NCI-H2171 (cell line): Measurements from ENCODE around the gene CST8.
"Not testable (repeated sequence)": the region's sequence is repeated elsewhere in the genome, so short reads cannot be mapped to it uniquely, and the experiment has no call there.

Experiments used
- DNase-seq: peaks from one replicate; lab custom pipeline; 2025; lab: John Stamatoyannopoulos, UW

Gene CST8, protein sequence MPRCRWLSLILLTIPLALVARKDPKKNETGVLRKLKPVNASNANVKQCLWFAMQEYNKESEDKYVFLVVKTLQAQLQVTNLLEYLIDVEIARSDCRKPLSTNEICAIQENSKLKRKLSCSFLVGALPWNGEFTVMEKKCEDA

DNA sequence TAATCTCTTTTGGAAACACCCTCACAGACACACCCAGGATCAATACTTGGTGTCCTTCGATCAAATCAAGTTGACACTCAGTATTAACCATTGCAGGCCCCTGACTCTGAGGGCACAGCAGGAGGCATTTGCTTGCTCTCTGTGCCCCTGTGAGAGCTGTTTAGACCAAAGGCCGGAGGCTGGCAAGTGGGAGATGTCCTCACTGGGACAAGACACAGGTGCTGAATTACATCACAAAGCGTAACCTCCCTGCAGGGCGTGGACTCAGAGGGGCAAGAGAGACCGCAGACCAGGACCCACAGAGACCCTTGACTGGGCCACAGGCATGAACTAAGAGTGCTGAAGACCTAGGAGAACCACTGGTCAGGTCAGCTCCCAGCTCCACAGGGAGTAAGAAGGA, at the start of gene CST8:
Gene CST8 (plus strand): TSS at position 301 of the 400 bp plus-strand sequence. CDS start 551 bp downstream, outside the sequence.
- DNase-seq = no peak

DNA sequence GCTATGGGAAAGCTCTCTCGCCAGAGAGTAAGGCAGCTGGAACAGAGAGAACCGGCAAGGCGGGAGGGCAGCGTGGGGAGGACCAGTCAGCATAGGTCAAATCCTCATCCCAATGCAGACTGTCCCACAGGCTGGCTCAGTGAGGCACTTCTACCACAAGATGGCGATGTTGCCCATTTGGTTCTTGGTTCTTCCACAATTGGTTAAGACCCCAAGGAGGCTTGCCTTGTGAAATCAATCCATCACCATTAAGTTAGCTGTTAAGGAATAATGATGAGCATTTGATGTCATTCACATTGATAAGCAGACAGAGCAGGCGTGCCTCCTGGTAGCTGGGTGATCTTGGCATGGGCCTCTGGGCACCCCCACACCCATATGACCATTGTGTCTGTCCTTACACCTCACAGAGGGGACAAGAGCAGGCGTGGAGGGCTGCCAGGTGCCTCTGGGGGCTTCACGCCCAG, 49.0 kb upstream of the CST8 start:
- DNase-seq = peak; percentile 54

DNA sequence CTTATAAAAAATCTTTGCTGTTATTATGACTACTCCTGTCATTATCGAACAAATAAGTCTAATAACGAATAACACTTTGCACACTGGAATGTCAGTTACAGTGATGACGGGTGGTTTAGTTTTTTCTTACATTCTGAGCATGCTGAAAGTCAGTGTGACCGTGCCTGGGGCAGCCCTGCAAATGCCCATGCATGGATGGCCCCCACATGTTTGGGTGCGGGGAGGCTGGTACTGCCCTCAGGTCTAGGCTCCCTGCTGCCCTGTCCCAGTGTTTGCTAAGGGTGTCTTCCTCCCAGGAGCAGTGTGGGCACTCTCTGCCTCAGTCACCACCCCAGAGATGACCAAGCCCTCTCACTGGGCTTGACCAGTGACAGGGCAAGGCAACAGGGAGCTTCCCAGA, 48.5 kb upstream of the CST8 start:
- DNase-seq = no peak

DNA sequence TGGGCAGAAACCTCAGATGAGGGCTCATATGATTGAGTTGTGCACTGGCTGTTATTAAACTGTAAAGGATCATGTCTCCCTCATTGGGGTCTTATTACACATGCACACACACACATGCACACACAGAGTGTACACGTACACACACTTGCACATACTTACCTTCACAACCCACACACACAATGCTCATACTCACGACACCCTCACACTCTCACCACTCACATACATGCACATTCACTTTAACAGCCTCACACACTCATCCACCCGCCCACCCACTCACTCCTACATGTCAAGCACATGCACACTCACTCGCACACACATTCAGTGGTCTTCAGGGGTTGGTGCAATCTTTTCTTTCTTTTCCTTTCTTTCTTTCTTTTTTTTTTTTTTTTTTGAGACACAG, 46.1 kb upstream of the CST8 start:
- DNase-seq = no peak

DNA sequence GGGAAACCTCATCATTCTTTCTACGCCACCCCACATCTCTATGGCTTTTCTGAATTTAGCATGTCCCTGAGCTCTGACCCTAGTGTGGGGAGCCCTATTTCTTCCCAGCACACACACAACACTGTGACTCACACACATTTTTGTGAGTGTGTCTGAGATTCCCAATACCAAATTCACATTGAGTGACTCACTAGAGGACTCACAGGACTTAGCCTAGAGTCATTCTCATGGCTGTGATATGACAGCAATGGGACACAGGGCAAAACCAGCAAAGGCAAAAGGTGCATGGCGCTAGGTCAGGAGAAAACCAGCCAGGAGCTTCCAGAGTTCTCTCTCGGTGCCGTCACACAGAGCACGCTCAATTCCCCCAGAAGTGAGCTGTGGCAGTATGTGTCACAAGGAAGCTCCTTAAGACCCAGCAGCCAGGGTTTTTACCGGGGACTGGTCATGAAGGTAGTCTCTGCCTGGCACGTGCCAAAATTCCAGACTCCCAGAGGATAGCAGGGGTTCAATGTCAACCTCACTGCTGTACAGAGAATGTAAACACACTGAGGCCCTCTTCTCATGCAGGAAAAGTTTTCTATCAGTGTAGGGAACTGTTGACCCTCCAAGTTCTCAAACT, 45.2 kb upstream of the CST8 start:
- DNase-seq = no peak

DNA sequence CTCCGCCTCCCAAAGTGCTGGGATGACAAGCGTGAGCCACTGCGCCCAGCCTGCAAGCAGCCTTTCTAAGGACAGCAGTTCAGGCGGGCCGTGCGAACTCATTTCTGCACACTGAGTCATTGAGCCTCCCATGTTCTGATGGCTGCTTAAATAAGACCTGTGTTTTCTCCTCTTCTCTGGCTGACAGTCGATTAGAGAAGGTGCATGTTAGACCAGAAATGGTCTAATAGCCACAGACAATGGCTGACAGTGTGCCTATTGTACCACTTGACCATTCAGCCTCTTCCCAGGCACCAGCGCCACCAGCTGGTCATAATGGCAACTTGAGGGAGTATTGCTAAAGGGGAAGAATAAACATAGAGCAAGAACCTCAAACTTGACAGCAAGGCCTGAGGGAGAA, 44.4 kb upstream of the CST8 start:
- DNase-seq = no peak

DNA sequence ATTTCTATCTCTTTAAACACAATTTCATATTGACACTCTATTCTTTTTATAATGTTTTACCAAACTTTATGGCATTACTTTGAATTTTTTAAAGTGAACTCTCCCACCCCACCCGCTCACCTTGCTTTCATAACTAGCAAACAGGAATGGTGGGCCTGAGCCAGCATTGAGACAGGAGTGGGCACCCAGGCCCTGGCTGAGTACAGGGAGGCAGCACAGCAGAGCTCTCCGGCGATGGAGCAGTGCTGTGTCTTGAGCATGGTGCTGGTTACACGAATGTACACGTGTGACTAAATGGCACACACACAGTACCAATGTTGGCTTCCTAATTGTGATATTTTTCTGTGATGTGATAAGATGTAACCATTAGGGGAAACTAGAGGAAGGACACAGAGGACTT, 42.8 kb upstream of the CST8 start:
- DNase-seq = no peak

DNA sequence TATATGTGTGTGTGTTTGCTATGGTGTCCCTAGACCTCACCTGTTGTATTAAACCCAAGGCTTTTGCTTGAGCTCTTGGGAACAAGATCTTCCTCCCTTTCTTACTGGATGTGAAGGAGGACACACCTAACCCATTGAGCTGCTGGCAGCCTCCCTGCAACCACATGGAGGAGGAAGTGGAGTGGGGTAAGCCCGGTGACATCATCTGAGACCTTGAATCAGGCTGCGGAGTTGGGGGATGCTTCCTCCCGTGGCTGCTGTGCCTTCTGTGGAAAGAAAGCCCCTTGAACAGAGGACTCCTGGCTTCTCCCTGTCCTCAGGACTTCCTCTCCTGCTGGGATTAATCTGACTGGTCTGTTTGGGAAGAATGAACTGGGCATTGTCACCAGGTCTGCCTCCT, 41.5 kb upstream of the CST8 start:
- DNase-seq = no peak

DNA sequence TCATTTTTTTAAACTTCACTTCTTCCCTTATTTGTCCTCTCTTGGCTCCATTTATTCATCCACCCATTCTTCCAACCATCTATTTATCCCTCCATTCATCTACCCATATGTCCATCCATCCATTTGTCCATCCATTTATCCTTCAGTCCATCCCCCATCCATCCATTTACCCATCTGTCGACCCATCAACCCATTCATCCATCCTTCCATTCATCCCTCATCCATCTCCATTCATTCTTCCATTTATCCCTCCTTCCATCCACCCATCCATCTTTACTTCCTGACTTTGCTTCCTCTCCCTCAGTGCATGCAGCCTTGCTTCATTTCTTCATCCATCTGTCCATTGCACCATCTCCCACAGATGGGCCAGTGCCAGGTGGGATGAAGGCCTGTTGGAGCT, 40.0 kb upstream of the CST8 start:
- no peak for DNase-seq

DNA sequence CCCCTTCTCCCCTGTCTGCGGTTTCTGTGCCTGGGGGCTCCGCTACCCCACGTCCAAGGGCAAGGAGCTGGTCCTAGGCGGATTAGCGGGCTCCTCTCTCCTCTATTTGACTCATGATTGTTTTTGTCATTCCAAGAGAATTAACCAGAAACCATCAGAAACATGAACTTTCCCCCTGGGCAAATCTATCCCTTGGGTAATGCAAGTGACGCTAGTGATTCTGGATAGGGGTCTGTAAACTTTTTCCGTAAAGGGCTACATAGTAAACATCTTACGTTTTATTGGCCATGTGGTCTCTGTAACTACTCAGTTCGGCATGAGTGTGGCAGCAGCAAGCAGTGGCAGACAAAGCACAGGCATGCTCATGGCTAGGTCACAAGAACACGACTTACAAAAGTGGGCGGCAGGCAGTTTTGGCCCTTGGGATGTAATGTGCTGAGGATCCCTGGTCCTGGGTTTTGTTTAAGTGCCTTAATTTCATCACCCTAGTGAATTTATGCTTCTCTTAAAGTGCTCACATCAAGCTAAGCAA, 38.9 kb upstream of the CST8 start:
- no peak for DNase-seq

DNA sequence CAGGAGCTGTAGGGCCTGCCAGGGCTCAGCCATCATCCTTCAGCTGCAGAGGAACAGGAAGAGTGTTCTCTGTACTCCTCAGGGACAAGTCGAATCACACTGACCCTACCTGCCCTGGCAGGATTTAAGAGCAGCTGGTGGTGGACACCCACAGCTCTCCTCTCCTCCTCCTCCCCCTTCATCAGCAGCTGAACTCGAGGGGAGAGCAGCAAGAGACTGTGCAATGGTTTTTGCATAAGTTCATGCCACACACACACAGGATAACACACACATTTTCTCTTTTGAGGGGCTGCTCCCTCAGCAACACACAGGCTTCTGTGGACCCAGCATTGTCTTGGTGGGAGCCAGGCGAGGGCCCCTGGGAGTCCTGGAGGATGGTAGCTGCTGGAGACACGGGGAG, 38.1 kb upstream of the CST8 start, which contains the start of gene CST11:
Gene CST11 (minus strand): TSS at position 101 of the 400 bp plus-strand sequence. CDS start 65 bp downstream, at position 36.
- DNase-seq = no peak

DNA sequence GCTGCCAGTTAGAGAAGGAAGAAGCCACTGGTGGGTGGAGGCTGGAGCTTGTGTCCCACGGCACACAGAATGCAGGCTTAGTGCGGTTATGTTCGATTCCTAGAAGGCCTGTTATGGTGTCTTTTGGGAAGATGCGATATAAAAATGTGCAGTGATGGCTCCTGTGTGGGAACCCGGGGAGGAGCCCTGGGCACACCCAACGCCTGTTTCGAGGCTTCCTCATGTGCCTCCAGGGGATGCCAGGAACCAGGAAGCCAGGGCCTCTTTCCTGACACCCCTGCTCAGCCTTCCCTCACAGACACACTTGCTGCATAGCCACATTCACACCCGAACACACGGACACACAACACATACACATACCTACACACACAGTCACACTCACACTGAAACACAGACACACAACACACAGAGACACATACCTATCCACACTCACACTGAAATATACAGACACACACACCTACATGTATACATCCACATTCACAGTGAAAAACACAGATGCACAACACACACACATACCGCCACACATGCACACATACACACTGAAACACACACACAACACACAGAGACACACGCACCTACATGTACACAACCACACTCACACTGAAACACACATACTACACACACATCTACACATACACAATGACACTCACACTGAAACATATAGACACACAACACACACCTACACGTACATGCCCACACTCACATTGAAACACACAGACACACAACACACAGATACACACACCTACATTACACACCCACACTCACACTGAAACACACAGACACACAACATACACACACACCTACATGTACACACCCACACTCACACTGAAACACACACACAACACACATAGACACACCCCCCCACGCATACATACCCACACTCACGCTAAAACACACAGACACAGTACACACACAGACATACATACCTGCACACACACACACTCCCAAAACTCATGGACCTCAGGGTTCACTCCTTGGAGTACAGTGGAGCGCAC, 37.1 kb upstream of the CST8 start:
- DNase-seq = no peak

DNA sequence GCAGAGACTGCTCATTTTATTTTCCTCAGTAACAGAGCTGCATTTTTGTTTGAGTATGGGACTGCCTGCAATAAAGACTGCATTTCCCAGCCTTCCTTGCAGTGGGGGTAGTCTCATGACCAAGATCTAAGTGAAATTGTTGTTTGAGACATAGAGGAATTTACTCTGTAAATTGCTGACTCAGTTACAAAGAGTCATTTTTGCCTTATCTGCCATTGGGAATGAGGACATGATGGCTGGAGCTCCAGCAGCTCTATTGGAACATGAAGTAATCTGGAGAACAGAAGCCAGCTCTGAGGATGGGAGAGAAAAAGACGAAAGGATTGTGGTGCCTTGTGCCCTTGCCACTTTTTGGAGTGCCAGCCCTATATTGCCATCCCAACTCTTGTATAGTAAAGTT, 36.1 kb upstream of the CST8 start:
- DNase-seq = no peak

DNA sequence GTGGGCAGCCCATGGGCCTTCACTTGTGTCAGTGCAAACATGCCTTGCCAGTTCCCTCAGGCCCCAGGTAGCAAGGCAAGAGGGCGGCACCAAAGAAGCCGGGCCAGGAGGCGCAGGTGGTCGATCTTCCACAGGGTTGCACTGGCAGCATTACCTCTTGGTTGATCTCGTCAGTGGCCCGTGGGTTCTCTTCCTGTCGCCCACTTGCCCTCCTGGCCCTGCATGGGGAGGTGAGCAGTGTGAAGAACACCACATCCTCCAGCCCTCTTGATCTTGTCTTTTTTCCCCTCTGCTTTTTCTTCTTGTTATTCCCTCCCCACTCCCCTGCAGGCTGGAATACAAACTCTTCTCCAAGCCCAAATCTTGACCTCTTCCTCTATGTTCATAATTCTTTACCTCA, 35.3 kb upstream of the CST8 start:
- no peak for DNase-seq

DNA sequence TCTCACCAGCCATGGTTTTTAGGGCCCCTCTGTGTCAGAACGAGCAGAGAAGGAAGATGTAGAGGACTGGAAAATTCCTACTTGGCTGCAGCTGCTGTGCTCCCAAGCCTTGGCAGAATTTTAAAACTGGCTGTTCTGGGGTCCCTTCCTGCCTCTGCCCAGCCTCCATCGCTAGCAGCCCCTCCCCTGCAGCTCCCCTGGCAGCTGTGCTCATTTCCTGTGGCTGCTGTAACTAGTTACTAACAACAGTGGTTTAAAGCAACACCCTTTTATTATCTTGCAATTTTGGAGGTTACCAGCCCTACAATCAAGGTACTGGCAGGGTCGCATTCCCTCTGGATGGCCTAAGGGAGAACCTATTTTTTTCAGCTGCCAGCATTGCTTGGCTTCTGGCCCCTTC, 34.5 kb upstream of the CST8 start:
- DNase-seq = no peak

DNA sequence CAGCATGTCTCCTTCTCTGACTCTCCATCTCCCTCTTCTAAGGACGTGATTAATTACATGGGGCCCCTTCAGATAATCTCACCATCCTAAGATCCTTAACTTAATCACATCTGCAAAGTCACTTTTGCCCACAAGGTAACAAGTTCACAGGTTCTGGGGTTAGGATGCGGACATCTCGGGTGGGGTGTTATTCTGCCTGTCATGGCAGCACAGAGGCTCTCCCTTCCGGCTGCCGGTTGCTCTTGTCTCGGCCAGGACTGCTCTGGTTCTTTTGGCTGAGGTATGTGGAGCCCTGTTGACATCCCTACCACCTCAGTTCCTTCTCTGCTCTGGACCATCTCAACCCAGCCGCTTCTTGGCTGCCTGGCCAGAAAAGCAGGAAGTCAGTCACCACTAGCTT, 34.0 kb upstream of the CST8 start:
- no peak for DNase-seq

DNA sequence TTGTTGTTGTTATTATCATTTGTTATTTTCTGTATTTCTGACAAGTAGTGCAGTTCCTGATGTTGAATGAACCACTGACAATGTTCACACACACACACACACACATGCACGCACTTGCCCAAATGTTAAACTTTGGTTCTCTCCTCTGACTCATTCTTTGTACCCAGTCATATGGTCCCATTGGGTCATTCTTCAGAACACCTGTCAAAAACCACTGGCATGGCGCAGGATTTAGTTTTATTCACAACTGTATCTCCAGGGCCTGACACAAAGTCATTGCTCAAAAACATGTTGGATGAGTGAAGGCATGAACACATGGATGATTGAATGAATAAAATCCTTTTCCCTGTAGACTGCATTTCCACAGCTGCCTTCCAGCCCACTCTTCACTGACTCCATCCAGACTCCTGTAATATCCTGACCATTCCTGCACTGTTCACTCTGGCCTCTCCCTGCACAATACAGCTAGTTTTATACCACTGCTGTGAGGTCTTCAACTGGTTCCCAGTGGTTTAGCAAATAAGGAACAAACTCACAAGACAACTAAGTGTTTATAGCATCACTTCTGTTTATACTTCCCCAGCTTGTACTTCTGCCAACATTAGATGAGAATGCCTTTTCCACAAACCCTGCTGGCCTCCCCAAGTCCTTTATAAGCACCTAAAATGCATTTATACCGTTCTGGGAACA, 31.3 kb upstream of the CST8 start:
- no peak for DNase-seq

DNA sequence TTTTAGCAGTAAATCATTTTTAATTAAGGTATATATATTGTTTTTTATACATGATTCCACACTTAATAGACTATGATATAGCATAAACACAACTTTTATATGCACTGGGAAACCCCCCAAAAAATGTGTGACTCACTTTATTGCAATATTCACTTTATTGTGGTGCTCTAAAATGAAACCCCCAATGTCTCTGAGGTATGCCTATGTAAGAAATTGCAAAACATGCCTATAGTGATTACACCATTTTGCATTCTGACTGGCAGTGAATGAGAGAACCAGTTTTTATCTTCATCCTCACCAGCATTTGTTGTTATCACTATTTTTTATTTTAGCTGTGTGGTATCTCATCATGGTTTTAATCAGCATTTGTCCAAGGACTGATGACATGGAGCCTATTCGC, 29.7 kb upstream of the CST8 start:
- DNase-seq = no peak

DNA sequence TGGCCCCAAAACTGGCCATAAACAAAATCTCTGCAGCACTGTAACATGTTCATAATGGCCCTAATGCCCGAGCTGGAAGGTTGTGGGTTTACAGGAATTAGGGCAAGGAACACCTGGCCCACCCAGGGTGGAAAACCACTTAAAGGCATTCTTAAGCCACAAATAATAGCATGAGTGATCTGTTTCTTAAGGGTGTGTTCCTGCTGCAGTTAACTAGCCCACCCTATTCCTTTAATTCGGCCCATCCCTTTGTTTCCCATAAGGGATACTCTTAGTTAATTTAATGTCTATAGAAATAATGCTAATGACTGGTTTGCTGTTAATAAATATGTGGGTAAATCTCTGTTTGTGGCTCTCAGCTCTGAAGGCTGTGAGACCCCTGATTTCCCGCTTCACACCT, 24.0 kb upstream of the CST8 start:
- DNase-seq = not testable (repeated sequence)

DNA sequence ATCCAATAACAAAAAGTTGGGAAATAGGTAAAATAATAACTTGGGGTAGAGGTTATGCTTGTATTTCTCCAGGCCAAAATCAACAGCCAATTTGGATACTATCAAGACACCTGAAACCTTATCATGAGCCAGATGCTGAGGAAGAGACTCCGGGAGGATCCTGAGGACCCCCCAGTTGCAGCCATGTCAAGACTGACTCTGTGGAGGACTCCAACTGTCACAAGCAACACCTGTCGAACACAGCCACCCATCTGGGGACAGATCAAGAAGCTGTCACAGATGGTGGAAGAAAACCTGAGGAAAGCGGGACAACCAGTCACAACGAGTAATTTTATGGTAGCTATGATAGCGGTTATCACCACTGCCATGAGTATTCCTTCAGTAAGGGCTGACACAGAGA, 18.6 kb upstream of the CST8 start:
- not testable (repeated sequence) for DNase-seq

DNA sequence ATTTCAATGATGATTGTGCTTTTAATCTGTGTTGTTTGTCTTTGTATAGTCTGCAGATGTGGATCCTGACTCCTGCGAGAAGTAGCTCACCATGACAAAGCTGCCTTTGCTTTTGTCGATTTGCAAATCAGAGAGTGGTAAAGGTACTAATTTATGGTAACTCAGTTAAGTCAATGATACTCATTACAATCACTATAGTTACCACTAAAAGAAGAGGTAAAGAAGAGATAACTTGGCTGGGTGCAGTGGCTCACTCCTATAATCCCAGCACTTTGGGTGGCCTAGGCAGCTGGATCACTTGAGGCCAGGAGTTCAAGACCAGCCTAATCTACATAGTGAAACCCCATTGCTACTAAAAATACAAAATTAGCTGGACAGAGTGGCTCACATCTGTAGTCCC, 17.6 kb upstream of the CST8 start:
- DNase-seq = not testable (repeated sequence)

DNA sequence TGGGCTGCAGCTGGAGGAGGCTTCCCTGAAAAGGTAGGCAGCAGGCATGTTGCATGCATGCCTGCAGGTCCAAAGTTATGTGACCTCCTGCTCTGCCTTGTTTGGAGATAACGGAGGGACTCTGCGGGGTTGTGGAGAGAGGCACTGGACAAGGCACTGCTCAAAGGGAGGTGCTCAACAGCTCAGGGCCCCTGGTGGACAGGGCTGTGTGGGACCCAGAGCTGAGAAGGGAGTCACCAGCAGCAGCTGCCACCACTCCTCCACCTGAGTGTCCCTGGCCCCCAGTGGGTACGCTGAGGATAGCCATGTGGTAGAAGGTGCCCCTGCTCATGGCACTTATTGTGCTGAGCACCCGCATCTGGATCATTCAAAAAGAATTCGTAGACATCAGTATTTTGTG, 15.5 kb upstream of the CST8 start:
- DNase-seq = no peak
